Fibroblast of lung (primary cell): Measurements from ENCODE around the gene PAX7. TPM values are rescaled to one million over a fixed set of nuclear protein-coding genes. Genes with fewer than 3 reads are reported as not detected.

Source experiments
- DNase-seq, 2 donors: peaks; one replicate each; pipeline versions ENCODE4 v3.0.0 to v3.0.0-alpha.2; 2010; ENCODE audit warnings: low read depth in 2 of 2
- H2AFZ ChIP-seq: 2 replicates; pipeline ENCODE4 v1.5.1; 2012; ENCODE audit warnings: low read length, control low read depth, inconsistent platforms
- H3K27ac ChIP-seq: 2 replicates; pipeline ENCODE4 v1.5.1; 2011; ENCODE audit warnings: low read length, control low read depth; ENCODE audit not compliant: insufficient read depth
- H3K27me3 ChIP-seq: 2 replicates; pipeline ENCODE4 v1.5.1; 2011; ENCODE audit warnings: mild to moderate bottlenecking, low read length; ENCODE audit not compliant: control insufficient read depth, insufficient read depth
- H3K36me3 ChIP-seq: 2 replicates; pipeline ENCODE4 v1.5.1; 2011; ENCODE audit warnings: low read length; ENCODE audit not compliant: control insufficient read depth, insufficient read depth
- H3K4me1 ChIP-seq: 2 replicates; pipeline ENCODE4 v1.5.1; 2011; ENCODE audit warnings: low read length; ENCODE audit not compliant: control insufficient read depth, insufficient read depth; ENCODE audit errors: extremely low read depth
- H3K4me2 ChIP-seq: 2 replicates; pipeline ENCODE4 v1.5.1; 2011; ENCODE audit warnings: low read length, control low read depth; ENCODE audit not compliant: insufficient read depth; ENCODE audit errors: extremely low read depth
- H3K4me3 ChIP-seq, 4 experiments: fragments of 200-600 bp in 1 of 4; sonication (generic) in 1 of 4; replicated peaks in 1 of 4; 2 replicates each; pipeline ENCODE4 v1.5.1; 2011 to 2016; ENCODE audit warnings: low read length in 4 of 4, low read depth in 3 of 4, mild to moderate bottlenecking in 3 of 4, control low read depth in 2 of 4, inconsistent platforms in 1 of 4, mixed read lengths in 1 of 4; ENCODE audit not compliant: insufficient read depth in 1 of 4; ENCODE audit errors: control extremely low read depth in 1 of 4
- H3K79me2 ChIP-seq: 2 replicates; pipeline ENCODE4 v1.5.1; 2012; ENCODE audit warnings: mild to moderate bottlenecking, low read length, inconsistent platforms; ENCODE audit not compliant: control insufficient read depth, insufficient read depth
- H3K9ac ChIP-seq: 2 replicates; pipeline ENCODE4 v1.5.1; 2011; ENCODE audit warnings: mild to moderate bottlenecking, low read length, control low read depth; ENCODE audit not compliant: insufficient read depth
- H3K9me3 ChIP-seq: 2 replicates; pipeline ENCODE4 v1.5.1; 2012; ENCODE audit warnings: low read depth, low read length; ENCODE audit not compliant: control insufficient read depth, insufficient read depth
- H4K20me1 ChIP-seq: 2 replicates; pipeline ENCODE4 v1.5.1; 2011; ENCODE audit warnings: low read length; ENCODE audit not compliant: control insufficient read depth, insufficient read depth; ENCODE audit errors: extremely low read depth
- EZH2 ChIP-seq: IDR thresholded peaks from 2 replicates; pipeline ENCODE4 v1.5.1; 2012; ENCODE audit warnings: low read length, control low read depth, mild to moderate bottlenecking; ENCODE audit errors: missing control alignments
- polyA minus RNA-seq: library from RNA; depleted of rRNA, polyadenylated mRNA; stranded (reverse); fragments of >200 nt; gene quantifications from 2 replicates; pipeline ENCODE4 v1.2.3, GENCODE V29; 2011; ENCODE audit warnings: low replicate concordance
- polyA plus RNA-seq, 2 donors: library from polyadenylated mRNA; depleted of rRNA in 1 of 2; stranded (reverse) in 1 of 2; unstranded in 1 of 2; fragments of >200 nt; gene quantifications; 2 replicates each; pipeline ENCODE4 v1.2.1, GENCODE V29; 2011 to 2012; ENCODE audit warnings: missing spikeins in 1 of 2
- total RNA-seq: library from RNA; depleted of rRNA; stranded (reverse); fragments of >200 nt; gene quantifications from 2 replicates; pipeline ENCODE4 v1.2.1, GENCODE V29; 2014
- TF ChIP-seq, protein P1 (sequence below), 2 donors: IDR thresholded peaks in 1 of 2; conservative IDR thresholded peaks in 1 of 2; 1 replicate in 1 of 2; 2 replicates in 1 of 2; pipeline ENCODE4 v1.5.1; 2011 to 2012; ENCODE audit warnings: low read length in 2 of 2, control low read depth in 1 of 2, inconsistent platforms in 1 of 2, low read depth in 1 of 2, mild to moderate bottlenecking in 1 of 2

The PAX7 gene
- total RNA-seq (not detected in 2 replicates), polyA plus RNA-seq (not detected in 2 replicates), polyA minus RNA-seq (not detected in 2 replicates)
- polyA plus RNA-seq (2012): not detected in 2 replicates

DNA sequence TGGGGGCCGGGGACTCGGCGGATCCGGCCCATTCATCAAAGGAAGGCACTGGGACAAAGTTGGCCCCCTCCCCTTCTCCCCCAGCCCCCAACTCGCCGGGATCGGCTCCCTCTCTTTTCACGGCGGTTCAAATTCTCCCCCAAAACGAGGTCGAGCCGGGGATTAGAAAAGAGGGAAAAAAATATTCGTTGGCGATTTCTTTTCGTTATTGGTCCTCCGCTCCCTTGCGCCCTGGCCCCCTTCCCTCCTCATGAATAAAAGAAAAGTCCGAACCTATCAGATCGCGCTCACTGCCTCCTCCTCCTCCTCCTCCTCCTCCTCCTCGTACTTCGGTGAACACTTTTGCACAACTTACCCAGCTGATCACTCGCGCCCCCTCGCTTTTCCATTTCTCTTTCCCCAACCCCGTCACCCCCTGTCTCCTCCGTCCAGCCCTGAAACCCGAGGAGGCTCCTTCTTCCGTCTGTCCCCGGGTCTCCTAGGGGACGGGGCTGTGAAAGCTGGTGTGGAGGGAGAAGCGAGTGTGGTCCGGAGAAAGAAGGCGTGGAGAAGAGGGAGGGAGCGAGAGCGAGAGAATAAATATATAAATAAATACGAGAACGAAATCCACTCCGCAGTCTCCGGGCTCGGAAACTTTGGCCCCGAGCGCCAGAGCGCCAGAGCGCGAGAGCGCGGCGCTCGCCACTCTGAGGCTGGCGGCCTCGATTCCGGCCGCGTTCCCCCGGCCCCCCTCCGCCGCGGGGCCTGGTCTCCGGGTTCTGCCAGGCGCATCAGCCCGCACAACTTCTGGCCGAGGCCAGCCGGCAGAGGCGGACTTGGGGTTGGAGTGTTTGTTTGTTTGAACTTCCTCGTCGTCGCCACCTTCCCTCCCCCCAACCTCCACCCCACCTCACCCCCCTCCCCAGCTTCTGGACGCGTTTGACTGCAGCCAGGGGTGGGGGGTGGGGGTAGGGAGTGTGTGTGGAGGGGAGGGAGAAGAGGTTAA is at the start of gene PAX7:
Gene PAX7, plus strand, starts transcription at position 336 of the 985 bp plus-strand sequence. CDS start 758 bp downstream, outside the sequence.
- peaks cover 42% of the 10 kb centered on the region for H3K27me3 ChIP-seq
- no peak for DNase-seq
- no peaks in the 10 kb centered on the region for H3K36me3 ChIP-seq
- H4K20me1 ChIP-seq: peaks cover 2% of the 10 kb centered on the region
- H3K4me3 ChIP-seq: no peak within 1 kb of the TSS
- no peaks in the 10 kb centered on the region for H3K4me1 ChIP-seq
- H2AFZ ChIP-seq: no peak within 1 kb of the TSS
- H3K9me3 ChIP-seq: no peaks in the 10 kb centered on the region
- no peak within 1 kb of the TSS for H3K27ac ChIP-seq
- peak; percentile 91 for TF ChIP-seq EZH2
- TF ChIP-seq, protein P1, sequence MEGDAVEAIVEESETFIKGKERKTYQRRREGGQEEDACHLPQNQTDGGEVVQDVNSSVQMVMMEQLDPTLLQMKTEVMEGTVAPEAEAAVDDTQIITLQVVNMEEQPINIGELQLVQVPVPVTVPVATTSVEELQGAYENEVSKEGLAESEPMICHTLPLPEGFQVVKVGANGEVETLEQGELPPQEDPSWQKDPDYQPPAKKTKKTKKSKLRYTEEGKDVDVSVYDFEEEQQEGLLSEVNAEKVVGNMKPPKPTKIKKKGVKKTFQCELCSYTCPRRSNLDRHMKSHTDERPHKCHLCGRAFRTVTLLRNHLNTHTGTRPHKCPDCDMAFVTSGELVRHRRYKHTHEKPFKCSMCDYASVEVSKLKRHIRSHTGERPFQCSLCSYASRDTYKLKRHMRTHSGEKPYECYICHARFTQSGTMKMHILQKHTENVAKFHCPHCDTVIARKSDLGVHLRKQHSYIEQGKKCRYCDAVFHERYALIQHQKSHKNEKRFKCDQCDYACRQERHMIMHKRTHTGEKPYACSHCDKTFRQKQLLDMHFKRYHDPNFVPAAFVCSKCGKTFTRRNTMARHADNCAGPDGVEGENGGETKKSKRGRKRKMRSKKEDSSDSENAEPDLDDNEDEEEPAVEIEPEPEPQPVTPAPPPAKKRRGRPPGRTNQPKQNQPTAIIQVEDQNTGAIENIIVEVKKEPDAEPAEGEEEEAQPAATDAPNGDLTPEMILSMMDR (conservative IDR thresholded peaks at IDR 0.05 in 1 of 2, IDR thresholded peaks at IDR 0.05 in 1 of 2; ENCODE audit: low read depth in 1 of 2, low read length in 2 of 2): no peak
- H3K9ac ChIP-seq: no peak within 1 kb of the TSS
- no peaks in the 10 kb centered on the region for H3K79me2 ChIP-seq
- no peak within 1 kb of the TSS for H3K4me2 ChIP-seq

GRCh38 chr1:18581420-18581880 is 49.2 kb upstream of the PAX7 start:
- DNase-seq: no peak
- Histone ChIP-seq H3K27ac (no peak overlapping the region), H3K9ac (no peak overlapping the region), H3K4me1 (no peaks in the 10 kb centered on the region), H2AFZ (no peak overlapping the region), H3K36me3 (no peaks in the 10 kb centered on the region), H3K9me3 (no peaks in the 10 kb centered on the region), H4K20me1 (no peaks in the 10 kb centered on the region), H3K27me3 (no peaks in the 10 kb centered on the region), H3K4me3 (no peak overlapping the region), H3K4me2 (no peak overlapping the region), H3K79me2 (no peaks in the 10 kb centered on the region)
- TF ChIP-seq EZH2: no peak
- TF ChIP-seq, protein P1 (conservative IDR thresholded peaks at IDR 0.05 in 1 of 2, IDR thresholded peaks at IDR 0.05 in 1 of 2; ENCODE audit: low read depth in 1 of 2, low read length in 2 of 2): peak; percentile 24 to 64

DNA sequence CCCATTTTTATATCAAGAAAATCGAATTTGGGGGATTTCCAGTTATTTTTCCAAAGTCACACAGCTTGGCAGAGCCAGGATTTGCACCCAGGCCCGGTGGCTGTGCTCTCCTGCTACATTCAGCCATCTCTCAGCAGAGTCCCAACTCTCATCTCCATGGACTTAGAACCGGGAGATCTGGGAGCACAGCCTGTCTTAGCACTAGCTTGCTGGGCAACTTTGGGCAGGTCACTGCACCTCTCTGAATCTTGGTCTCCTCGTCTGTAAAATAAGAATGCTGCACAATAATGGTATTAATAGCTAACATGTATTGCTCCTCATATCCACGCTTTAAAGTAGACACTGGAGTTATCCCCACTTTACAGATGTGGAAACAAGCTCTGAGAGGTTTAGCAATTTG is 47.8 kb upstream of the PAX7 start:
- Histone ChIP-seq H2AFZ (no peak overlapping the region), H4K20me1 (no peaks in the 10 kb centered on the region), H3K79me2 (no peaks in the 10 kb centered on the region), H3K4me2 (no peak overlapping the region), H3K9ac (no peak overlapping the region), H3K27ac (no peak overlapping the region), H3K4me1 (no peaks in the 10 kb centered on the region), H3K36me3 (no peaks in the 10 kb centered on the region), H3K9me3 (no peaks in the 10 kb centered on the region), H3K27me3 (no peaks in the 10 kb centered on the region), H3K4me3 (no peak overlapping the region)
- TF ChIP-seq, protein P1 (conservative IDR thresholded peaks at IDR 0.05 in 1 of 2, IDR thresholded peaks at IDR 0.05 in 1 of 2; ENCODE audit: low read depth in 1 of 2, low read length in 2 of 2): no peak
- TF ChIP-seq EZH2: no peak
- no peak for DNase-seq
